H1 (cell line): ENCODE results near the gene VPS52.

Experiments used
- CTCF ChIP-seq, 3 experiments: IDR thresholded peaks; 1 replicate in 2 of 3; 2 replicates in 1 of 3; pipeline versions ENCODE4 v1.5.1 to v1.6.1; 2011; ENCODE audit warnings: low read length in 3 of 3, mild to moderate bottlenecking in 3 of 3, inconsistent platforms in 2 of 3, low read depth in 1 of 3, moderate library complexity in 1 of 3; ENCODE audit not compliant: insufficient read depth in 1 of 3; ENCODE audit errors: control extremely low read depth in 1 of 3
- EP300 ChIP-seq, 2 experiments: IDR thresholded peaks; 1 replicate in 1 of 2; 2 replicates in 1 of 2; pipeline ENCODE4 v1.6.1; 2011 to 2012; ENCODE audit warnings: low read depth in 2 of 2, low read length in 2 of 2, mild to moderate bottlenecking in 2 of 2, borderline replicate concordance in 1 of 2, inconsistent platforms in 1 of 2, moderate library complexity in 1 of 2
- EZH2 ChIP-seq: fragments of 200-600 bp; sonication (generic); IDR thresholded peaks from 2 replicates; pipeline ENCODE4 v1.7.1; 2012; ENCODE audit warnings: low read depth, mild to moderate bottlenecking, moderate library complexity, low read length, inconsistent platforms; ENCODE audit not compliant: severe bottlenecking
- POLR2A ChIP-seq, 2 experiments: IDR thresholded peaks; 1 replicate in 1 of 2; 2 replicates in 1 of 2; pipeline ENCODE4 v1.6.1; 2011; ENCODE audit warnings: low read depth in 2 of 2, low read length in 2 of 2, mild to moderate bottlenecking in 2 of 2; ENCODE audit errors: control extremely low read depth in 1 of 2

GRCh38 chr6:33248932-33249731 is 22.5 kb downstream of the VPS52 start:
- TF ChIP-seq CTCF (IDR thresholded peaks at IDR 0.05; ENCODE audit: control extremely low read depth in 1 of 3, insufficient read depth in 1 of 3, low read depth in 1 of 3, low read length in 3 of 3) (no peak), POLR2A (IDR thresholded peaks at IDR 0.05; ENCODE audit: control extremely low read depth in 1 of 2, low read depth in 2 of 2, low read length in 2 of 2) (peak in 1 of 2 experiments; percentile 70; a peak in 2 of 3 replicates), EP300 (IDR thresholded peaks at IDR 0.05; ENCODE audit: borderline replicate concordance in 1 of 2, low read depth in 2 of 2, low read length in 2 of 2) (no peak), EZH2 (no peak)
